ENCODE data around the gene PHLDA2.

Gene PHLDA2

DNA sequence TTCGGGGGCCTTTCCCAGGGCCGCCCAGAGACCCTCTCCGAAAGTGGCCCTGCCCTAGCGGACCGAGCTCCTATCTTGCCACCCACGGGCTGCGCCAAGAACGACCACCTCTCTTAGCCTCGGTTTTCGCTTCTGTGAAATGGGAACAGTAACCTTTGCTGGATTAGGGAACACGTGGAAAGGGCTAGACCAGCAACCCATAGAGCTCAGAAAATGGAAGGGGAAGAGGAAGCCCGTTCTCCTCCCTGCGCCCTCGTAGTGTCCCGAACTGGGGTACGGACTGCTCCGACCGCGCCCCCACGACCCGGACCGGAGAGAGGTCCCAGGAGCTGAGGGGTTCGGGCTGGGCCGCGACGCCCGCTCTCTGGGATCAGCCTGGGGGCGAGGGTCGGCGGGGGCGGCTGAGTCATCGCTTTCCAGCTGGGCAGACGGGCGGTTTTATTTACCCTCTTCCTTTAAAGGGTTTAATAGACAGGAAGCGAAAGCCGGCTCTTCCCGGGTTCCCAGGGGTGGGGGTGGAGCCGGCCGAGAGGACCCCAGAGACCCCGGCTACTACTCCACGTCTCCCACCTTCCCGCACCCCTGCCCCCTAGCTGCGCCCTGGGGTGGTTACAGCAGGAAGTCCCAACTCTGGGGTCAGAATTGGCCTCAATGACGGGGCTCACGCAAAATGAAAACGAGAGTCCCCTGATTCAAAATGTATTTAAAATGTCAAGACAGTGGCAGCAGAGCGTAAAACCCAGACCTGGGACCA is 907 bp upstream of the PHLDA2 start:
- DNase-seq = peak; percentile 47

DNA sequence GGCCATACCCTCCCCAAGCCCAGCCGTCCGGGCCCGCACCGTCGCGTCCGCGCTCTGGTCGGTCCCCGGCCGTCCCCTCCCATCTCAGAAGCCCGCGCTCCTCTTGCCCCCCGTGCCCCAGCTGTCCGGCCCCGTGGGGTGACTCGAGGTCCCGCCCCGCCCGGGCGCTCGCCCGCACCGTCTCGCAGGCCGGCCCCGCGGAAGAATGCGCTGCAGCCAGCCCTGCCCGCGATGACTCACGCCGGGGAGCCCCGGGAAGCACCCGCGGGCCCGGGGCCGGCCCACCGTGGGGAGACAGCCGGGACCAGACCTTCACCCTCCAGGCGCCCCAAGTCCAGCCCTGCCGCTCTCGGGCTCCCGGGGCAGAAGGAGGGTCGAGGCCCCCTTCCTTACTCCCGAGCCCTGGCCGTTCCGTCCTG is 320 bp upstream of the PHLDA2 start:
- peak; percentile 67 for DNase-seq

DNA sequence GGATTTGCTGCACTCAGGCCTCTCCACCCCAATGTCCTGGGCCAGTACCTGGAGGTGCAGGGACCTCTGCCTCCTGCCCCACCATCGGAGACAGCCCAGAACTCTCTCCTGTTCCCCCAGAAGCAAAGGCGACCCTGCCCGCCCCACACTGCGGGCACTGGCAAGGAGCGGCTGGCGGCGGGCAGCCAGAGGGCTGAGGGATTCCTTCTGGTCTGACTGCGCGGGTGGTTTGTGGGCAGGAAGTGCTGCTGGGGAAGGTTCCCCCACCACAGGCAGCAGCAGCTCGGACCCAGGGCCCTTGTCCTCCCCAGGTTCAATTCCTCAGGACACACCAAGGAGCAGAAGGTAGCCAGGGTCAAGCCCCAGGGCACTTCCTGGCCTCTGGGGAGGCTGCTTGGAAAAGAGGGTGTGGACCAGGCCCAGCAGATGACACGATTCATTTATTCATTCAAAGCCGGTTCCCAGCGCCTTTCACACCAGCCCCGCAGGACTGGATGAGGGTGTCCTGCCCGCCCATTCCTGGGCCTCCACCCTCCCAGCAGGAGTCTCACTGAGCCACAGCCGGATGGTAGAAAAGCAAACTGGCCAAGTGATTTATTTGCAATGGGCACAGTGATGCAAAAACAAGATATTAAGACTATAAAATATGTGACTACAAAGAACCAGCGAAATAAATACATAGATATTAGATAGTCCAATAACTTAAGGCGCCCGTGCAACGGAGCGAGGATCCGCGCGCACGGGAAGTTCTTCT is 1.2 kb downstream of the PHLDA2 start:
- DNase-seq = no peak

GRCh38 chr11:2927121-2927800 is 2.0 kb downstream of the PHLDA2 start:
- DNase-seq = no peak

DNA sequence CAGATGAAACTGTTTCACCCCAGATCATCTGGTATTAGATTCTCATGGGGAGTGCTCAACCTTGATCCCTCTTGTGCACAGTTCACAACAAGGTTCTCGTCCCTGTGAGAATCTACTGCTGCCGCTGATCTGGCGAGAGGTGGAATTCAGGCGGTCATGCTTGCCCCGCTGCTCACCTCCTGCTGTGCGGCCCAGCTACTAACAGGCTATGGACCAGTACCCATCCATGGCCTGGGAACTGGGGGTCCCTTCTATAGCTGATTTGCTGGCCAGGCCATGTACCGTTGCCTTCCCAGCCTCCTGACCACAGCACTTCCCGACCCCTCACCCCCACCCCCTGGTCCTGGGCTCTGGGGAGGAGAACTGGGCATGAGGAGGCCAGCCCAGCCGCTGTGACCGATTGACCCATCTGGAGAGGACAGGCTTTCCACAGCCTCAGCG is 2.6 kb downstream of the PHLDA2 start:
- DNase-seq = no peak

DNA sequence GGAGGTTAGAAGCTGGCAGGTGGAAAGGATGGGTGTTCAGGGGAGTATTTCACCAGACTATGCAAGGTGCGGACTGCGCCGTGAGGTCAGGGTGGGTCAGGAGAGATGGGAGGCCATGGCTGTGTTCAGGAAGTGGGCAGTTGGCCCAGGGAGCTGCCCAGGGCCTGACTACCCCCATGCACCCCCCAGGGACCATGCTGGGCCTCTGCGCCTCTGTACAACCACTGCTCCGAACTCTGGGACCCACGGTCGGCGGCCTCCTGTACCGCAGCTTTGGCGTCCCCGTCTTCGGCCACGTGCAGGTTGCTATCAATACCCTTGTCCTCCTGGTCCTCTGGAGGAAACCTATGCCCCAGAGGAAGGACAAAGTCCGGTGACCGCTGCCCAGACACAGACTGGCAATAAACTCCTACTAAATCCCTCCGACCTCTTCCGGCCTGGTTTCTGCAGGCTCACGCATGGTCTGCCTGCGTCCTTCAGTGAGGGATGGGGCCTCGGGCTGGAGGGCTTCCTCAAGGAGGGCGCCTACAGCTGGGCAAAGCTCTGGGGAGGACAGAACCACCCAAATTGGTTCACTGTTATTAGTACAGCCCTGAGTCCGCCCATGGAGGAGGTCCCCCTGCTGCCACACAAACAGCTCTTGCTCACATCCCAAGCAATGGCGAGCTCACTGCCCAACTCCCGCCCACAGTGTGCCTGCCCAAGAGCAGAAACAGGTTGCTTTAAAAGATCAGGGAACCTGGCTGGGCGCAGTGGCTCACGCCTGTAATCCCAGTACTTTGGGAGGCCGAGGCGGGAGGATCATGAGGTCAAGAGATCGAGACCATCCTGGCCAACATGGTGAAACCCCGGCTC is 4.2 kb downstream of the PHLDA2 start:
- DNase-seq = no peak

GRCh38 chr11:2924381-2924780 is 4.8 kb downstream of the PHLDA2 start:
- no peak for DNase-seq

- DNase-seq = no peak
Measured at GRCh38 chr11:2923446-2924375, 5.5 kb downstream of the PHLDA2 start.

GRCh38 chr11:2922655-2923054 is 6.6 kb downstream of the PHLDA2 start:
- no peak for DNase-seq

DNA sequence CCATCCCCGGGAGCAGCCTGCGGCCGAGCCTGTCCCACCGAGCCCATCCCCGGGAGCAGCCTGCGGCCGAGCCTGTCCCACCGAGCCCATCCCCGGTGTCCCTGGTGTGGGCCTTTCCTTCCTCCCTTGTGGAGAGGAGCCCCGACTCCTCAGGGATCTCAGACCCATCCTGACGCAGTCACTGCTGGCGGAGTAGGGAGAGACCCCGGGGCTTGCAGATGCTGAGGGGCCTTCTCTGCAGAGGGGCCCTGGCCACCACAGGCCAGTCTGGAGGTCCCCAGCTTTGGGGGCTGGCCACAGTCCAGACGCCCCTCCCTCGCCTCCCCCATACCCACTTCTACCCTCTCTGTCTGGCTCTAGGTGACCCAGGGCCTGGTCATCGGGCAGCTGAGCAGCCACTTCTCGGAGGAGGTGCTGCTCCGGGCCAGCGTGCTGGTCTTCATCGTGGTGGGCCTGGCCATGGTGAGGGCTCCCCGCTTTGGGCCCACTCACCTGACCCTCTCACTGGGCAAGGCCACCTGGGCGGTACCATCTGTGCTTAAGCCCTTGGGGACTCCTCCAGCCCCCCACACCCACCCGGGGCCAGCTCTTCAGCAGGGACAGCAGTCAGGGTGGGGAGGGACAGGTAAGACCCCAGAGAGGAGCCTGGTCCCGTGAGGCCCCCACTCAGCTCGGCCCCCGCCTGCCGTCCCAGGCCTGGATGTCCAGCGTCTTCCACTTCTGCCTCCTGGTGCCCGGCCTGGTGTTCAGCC is 7.3 kb downstream of the PHLDA2 start:
- no peak for DNase-seq

DNA sequence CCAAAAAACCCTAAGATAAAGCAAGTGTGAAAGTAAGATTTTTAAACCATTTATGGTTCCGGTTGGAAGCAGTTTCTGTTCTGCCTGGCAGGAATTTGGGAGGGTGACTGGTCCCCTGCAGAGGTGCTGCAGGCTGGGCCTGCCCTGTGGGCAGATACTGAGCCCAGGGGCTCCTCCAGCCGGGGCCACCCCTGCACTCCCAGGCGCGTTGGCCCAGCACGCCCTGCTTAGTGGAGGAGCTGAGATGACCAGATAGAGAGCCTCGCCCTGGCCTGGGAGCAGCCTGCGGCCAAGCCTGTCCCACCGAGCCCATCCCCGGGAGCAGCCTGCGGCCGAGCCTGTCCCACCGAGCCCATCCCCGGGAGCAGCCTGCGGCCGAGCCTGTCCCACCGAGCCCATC is 8.0 kb downstream of the PHLDA2 start:
- no peak for DNase-seq

GRCh38 chr11:2920343-2920742 is 8.9 kb downstream of the PHLDA2 start:
- no peak for DNase-seq

- no peak for DNase-seq
Measured at GRCh38 chr11:2919837-2920236, 9.4 kb downstream of the PHLDA2 start.

DNA sequence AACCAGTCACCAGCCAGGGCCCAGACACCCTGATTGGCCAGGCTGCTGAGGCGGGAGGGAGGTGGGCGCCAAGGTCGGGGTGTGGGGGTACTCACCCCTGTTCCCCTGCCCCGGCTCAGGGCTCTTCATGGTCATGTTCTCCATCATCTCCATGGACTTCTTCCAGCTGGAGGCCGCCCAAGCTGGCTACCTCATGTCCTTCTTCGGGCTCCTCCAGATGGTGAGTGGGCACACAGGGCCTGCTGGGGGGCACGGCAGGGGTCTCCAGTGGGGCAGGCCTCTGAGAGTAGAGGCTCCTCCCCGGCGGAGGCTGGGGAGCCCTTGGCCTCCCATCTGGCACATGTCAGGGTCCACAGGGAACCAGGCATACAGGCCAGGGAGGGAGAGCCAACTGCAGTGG is 10.0 kb downstream of the PHLDA2 start:
- no peak for DNase-seq

- no peak for DNase-seq
Measured at GRCh38 chr11:2917842-2918490, 11.3 kb downstream of the PHLDA2 start.

DNA sequence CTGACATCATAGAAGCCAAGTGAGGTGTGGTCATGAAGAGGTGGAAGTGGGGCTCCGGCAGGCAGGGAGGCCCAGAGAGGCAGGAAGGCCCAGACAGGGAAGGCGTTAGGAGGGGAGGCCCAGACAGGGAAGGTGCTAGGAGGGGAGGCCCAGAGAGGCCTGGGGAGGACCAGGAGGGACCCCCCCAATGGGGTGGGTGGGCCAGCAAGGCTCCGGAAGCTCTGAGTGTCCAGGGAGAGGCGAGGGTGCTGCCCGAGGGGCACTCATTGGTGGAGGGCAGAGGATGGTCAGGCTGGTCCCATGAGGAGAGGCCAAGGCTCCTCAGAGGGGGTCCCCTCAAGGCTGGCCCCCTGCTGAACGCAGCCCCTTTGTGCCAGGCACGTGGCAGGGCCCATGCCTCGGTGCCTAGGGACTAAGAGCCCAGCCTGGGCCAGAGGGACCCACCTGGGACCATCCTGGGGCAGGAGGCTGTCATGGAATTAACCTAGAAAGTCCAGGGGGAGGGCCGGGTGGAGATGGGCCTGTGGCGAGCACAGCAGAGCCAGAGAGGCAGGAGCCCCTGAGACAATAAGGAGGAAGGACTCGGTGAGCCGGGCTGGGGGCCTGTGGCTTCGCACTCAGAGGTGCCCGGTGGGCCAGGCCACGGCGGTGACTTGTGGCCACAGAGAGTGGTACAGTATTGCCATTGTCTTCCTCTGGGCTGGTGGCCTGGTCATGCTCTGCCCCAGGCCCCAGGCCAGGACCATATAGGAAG is 12.2 kb downstream of the PHLDA2 start:
- DNase-seq = no peak

- DNase-seq = no peak
Measured at GRCh38 chr11:2916114-2916891, 12.9 kb downstream of the PHLDA2 start.

GRCh38 chr11:2915473-2915872 is 13.7 kb downstream of the PHLDA2 start:
- no peak for DNase-seq

Measured in fibroblast of upper back skin (primary cell).